ENCODE results near the gene NDUFS6.

Gene NDUFS6

GRCh38 chr5:1801222-1801966 is at the start of gene NDUFS6:
Gene NDUFS6 (plus strand): TSS chr5:1801407. CDS start chr5:1801418, 11 bp downstream.
- DNase-seq: peak; percentile 80

- DNase-seq: no peak
These were observed 49.1 kb upstream of the NDUFS6 start for GRCh38 chr5:1751864-1752822.

- no peak for DNase-seq
These were observed 48.3 kb upstream of the NDUFS6 start for GRCh38 chr5:1752881-1753280.

- DNase-seq: no peak
These were observed 47.7 kb upstream of the NDUFS6 start for GRCh38 chr5:1753490-1753889.

- DNase-seq: no peak
These were observed 46.5 kb upstream of the NDUFS6 start for GRCh38 chr5:1754531-1755220.

- DNase-seq: no peak
These were observed 45.8 kb upstream of the NDUFS6 start for GRCh38 chr5:1755321-1755949.

- no peak for DNase-seq
These were observed 44.7 kb upstream of the NDUFS6 start for GRCh38 chr5:1756481-1756880.

- DNase-seq: no peak
These were observed 43.7 kb upstream of the NDUFS6 start for GRCh38 chr5:1757511-1757910.

GRCh38 chr5:1758574-1758973 is 42.6 kb upstream of the NDUFS6 start:
- DNase-seq: no peak

GRCh38 chr5:1759378-1759970 is 41.7 kb upstream of the NDUFS6 start:
- no peak for DNase-seq

- no peak for DNase-seq
These were observed 41.0 kb upstream of the NDUFS6 start for GRCh38 chr5:1760231-1760630.

- DNase-seq: no peak
These were observed 40.4 kb upstream of the NDUFS6 start for GRCh38 chr5:1760656-1761452.

GRCh38 chr5:1761453-1761755 is 39.8 kb upstream of the NDUFS6 start:
- DNase-seq: no peak

GRCh38 chr5:1762121-1762882 is 38.9 kb upstream of the NDUFS6 start:
- no peak for DNase-seq

GRCh38 chr5:1762883-1763547 is 38.2 kb upstream of the NDUFS6 start:
- DNase-seq: no peak

- DNase-seq: peak; percentile 45
These were observed 37.7 kb upstream of the NDUFS6 start for GRCh38 chr5:1763548-1763911.

GRCh38 chr5:1763960-1764605 is 37.1 kb upstream of the NDUFS6 start:
- DNase-seq: no peak

- DNase-seq: no peak
These were observed 36.6 kb upstream of the NDUFS6 start for GRCh38 chr5:1764606-1764960.

- no peak for DNase-seq
These were observed 35.9 kb upstream of the NDUFS6 start for GRCh38 chr5:1765141-1765879.

All from CD4-positive, alpha-beta T cell treated with Interleukin-10 for 1 hour (primary cell).